GM23338 (cell line): ENCODE measurements around the gene FAM3D. TPM values are rescaled to one million over a fixed set of nuclear protein-coding genes. Genes with fewer than 3 reads are reported as not detected.

Source experiments
- ATAC-seq: fragments of 200-7000 bp; cut with Tn5 transposase; 3 replicates; pipeline ENCODE4 v1.9.1; 2020
- DNase-seq: peaks from one replicate; pipeline ENCODE4 v3.0.0-alpha.2; 2015; ENCODE audit warnings: low spot score
- H2AFZ ChIP-seq: fragments of 200-600 bp; sonication (generic); 2 replicates; pipeline ENCODE4 v1.8.0; 2016; ENCODE audit warnings: antibody characterized with exemption, mild to moderate bottlenecking, moderate library complexity
- H3F3A ChIP-seq: fragments of 200-600 bp; sonication (generic); replicated peaks from 2 replicates; pipeline ENCODE4 v1.8.0; 2017; ENCODE audit warnings: antibody characterized with exemption, mixed run types, low read depth
- H3K27ac ChIP-seq: fragments of 200-600 bp; sonication (generic); 2 replicates; pipeline ENCODE4 v1.6.1; 2016; ENCODE audit warnings: low read depth
- H3K27me3 ChIP-seq: fragments of 200-600 bp; sonication (generic); 2 replicates; pipeline ENCODE4 v1.8.0; 2016; ENCODE audit warnings: mild to moderate bottlenecking, mixed run types, moderate library complexity; ENCODE audit not compliant: insufficient read depth
- H3K36me3 ChIP-seq: fragments of 200-600 bp; sonication (generic); 2 replicates; pipeline ENCODE4 v1.8.0; 2016; ENCODE audit warnings: mild to moderate bottlenecking; ENCODE audit not compliant: insufficient read depth
- H3K4me1 ChIP-seq: fragments of 200-600 bp; sonication (generic); 2 replicates; pipeline ENCODE4 v1.8.0; 2016; ENCODE audit warnings: mild to moderate bottlenecking, moderate library complexity; ENCODE audit not compliant: insufficient read depth
- H3K4me2 ChIP-seq: fragments of 200-600 bp; sonication (generic); 2 replicates; pipeline ENCODE4 v1.7.1; 2017; ENCODE audit warnings: mixed run types
- H3K4me3 ChIP-seq: fragments of 200-600 bp; sonication (generic); 2 replicates; pipeline ENCODE4 v1.6.1; 2016; ENCODE audit warnings: mixed run types
- H3K79me2 ChIP-seq: fragments of 200-600 bp; sonication (generic); replicated peaks from 2 replicates; pipeline ENCODE4 v1.8.0; 2017; ENCODE audit warnings: mild to moderate bottlenecking; ENCODE audit not compliant: insufficient read depth
- H3K9me2 ChIP-seq: fragments of 200-600 bp; sonication (generic); 2 replicates; pipeline ENCODE4 v1.8.0; 2017; ENCODE audit not compliant: insufficient read depth
- H4K20me1 ChIP-seq: fragments of 200-600 bp; sonication (generic); replicated peaks from 2 replicates; pipeline ENCODE4 v1.8.0; 2017; ENCODE audit warnings: mild to moderate bottlenecking; ENCODE audit not compliant: insufficient read depth
- H3K27ac Mint-ChIP-seq: 2 replicates; pipeline ENCODE4 v1.8.0; 2020; ENCODE audit warnings: inconsistent platforms, mild to moderate bottlenecking, moderate library complexity, mixed read lengths
- H3K27me3 Mint-ChIP-seq: 3 replicates; pipeline ENCODE4 v1.8.0; 2022; ENCODE audit warnings: low read depth, mild to moderate bottlenecking, moderate library complexity, mixed read lengths, inconsistent platforms; ENCODE audit not compliant: insufficient read depth, poor library complexity
- H3K36me3 Mint-ChIP-seq: 3 replicates; pipeline ENCODE4 v1.8.0; 2021; ENCODE audit warnings: low read depth, mild to moderate bottlenecking, inconsistent platforms, moderate library complexity, mixed read lengths
- H3K4me1 Mint-ChIP-seq: 3 replicates; pipeline ENCODE4 v1.8.0; 2020; ENCODE audit warnings: mild to moderate bottlenecking, inconsistent platforms, mixed read lengths
- H3K4me3 Mint-ChIP-seq: 3 replicates; pipeline ENCODE4 v1.8.0; 2021; ENCODE audit warnings: moderate library complexity, mild to moderate bottlenecking, inconsistent platforms, mixed read lengths
- H3K9me3 Mint-ChIP-seq: 3 replicates; pipeline ENCODE4 v1.8.0; 2020; ENCODE audit warnings: moderate library complexity, mild to moderate bottlenecking, inconsistent platforms, mixed read lengths
- CREB1 ChIP-seq: fragments of 250-450 bp; sonication (Bioruptor Pico); IDR thresholded peaks from 2 replicates; pipeline ENCODE4 v1.5.0; 2020; ENCODE audit warnings: low read depth, mild to moderate bottlenecking, moderate library complexity
- ETS1 ChIP-seq: IDR thresholded peaks from 2 replicates; pipeline ENCODE4 v1.6.1; 2016; ENCODE audit warnings: antibody characterized with exemption
- EZH2 ChIP-seq: fragments of 200-600 bp; sonication (generic); IDR thresholded peaks from one replicate; pipeline ENCODE4 v1.8.0; 2017; ENCODE audit warnings: antibody characterized with exemption, mild to moderate bottlenecking, low read depth; ENCODE audit not compliant: unreplicated experiment
- EZH2phosphoT487 ChIP-seq: fragments of 200-600 bp; sonication (generic); IDR thresholded peaks from one replicate; pipeline ENCODE4 v1.8.1; 2018; ENCODE audit warnings: antibody characterized with exemption; ENCODE audit not compliant: unreplicated experiment
- JUNB ChIP-seq: IDR thresholded peaks from one replicate; pipeline ENCODE4 v1.6.1; 2016; ENCODE audit warnings: antibody characterized with exemption; ENCODE audit not compliant: unreplicated experiment
- REST ChIP-seq: IDR thresholded peaks from one replicate; pipeline ENCODE4 v1.6.1; 2018; ENCODE audit warnings: antibody characterized with exemption; ENCODE audit not compliant: unreplicated experiment
- ZNF114 ChIP-seq: fragments of 250-450 bp; sonication (Bioruptor Pico); IDR thresholded peaks from 2 replicates; pipeline ENCODE4 v1.5.0; 2020; ENCODE audit warnings: mild to moderate bottlenecking, moderate library complexity
- ZNF331 ChIP-seq: fragments of 250-450 bp; sonication (Bioruptor Pico); IDR thresholded peaks from 2 replicates; pipeline ENCODE4 v1.5.0; 2020; ENCODE audit warnings: low read depth, mild to moderate bottlenecking, moderate library complexity
- polyA plus RNA-seq: library from polyadenylated mRNA; unstranded; fragments of >200 nt; fragmentation: Nextera tagmentation; extraction: Ambion mirVana; gene quantifications from 2 replicates; pipeline ENCODE4 v1.2.1, GENCODE V29; 2016
- total RNA-seq: library from RNA; depleted of rRNA; stranded (reverse); fragments of >200 nt; shearing (Covaris generic); gene quantifications from 2 replicates; pipeline ENCODE4 v1.2.3, GENCODE V29; 2014

Gene FAM3D
- total and polyA plus RNA-seq, 2 experiments from 2014 or later = 0.26 TPM; not detected in 1

- no peak for TF ChIP-seq REST
- TF ChIP-seq EZH2 = no peak
- no peak for TF ChIP-seq JUNB
- TF ChIP-seq ZNF331 (CRISPR knock-in tag) = no peak
- no peak for TF ChIP-seq EZH2phosphoT487
These were observed 46.2 kb downstream of the FAM3D start (continued) for GRCh38 chr3:58620421-58620820.

- Histone ChIP-seq H3K9me2 (no peaks in the 10 kb centered on the region), H3K4me1 (no peaks in the 10 kb centered on the region), H3K4me3 (no peak overlapping the region), H2AFZ (peak overlapping the region; percentile 63; the same call in 1 of the 2 replicates), H3K27me3 (no peaks in the 10 kb centered on the region), H3K27ac (no peak overlapping the region), H3K36me3 (no peaks in the 10 kb centered on the region), H4K20me1 (no peaks in the 10 kb centered on the region), H3K4me2 (no peak overlapping the region), H3K79me2 (no peaks in the 10 kb centered on the region), H3F3A (no peaks in the 10 kb centered on the region)
- TF ChIP-seq EZH2 (no peak), CREB1 (no peak), ETS1 (no peak), ZNF114 (no peak), ZNF331 (CRISPR knock-in tag) (no peak)
- ATAC-seq = peak; percentile 48
- Mint-ChIP-seq H3K4me1 (peaks cover 6% of the 10 kb centered on the region; the same call in 2 of the 3 replicates), H3K36me3 (no peaks in the 10 kb centered on the region), H3K4me3 (no peak overlapping the region), H3K9me3 (no peaks in the 10 kb centered on the region; the same call in 2 of the 3 replicates), H3K27me3 (peaks cover 12% of the 10 kb centered on the region), H3K27ac (no peak overlapping the region; the same call in 1 of the 2 replicates)
- no peak for DNase-seq
These were observed 49.2 kb downstream of the FAM3D start for GRCh38 chr3:58617338-58617761.
